Measurements from ENCODE around the gene CHRNB4. TPM values are rescaled to one million over a fixed set of nuclear protein-coding genes. Genes with fewer than 3 reads are reported as not detected.

The CHRNB4 gene
- total RNA-seq, 1 experiment from 2014 or later = 0.06 TPM

GRCh38 chr15:78651930-78652615 is 11.1 kb upstream of the CHRNB4 start:
- Histone ChIP-seq H3K9me3 (replicated peaks) (no peaks in the 10 kb centered on the region), H3K36me3 (no peaks in the 10 kb centered on the region), H3K4me3 (no peak overlapping the region), H3K27me3 (no peaks in the 10 kb centered on the region), H3K4me1 (no peaks in the 10 kb centered on the region), H3K27ac (no peak overlapping the region)
- DNase-seq = no peak

- Histone ChIP-seq H3K4me1 (no peaks in the 10 kb centered on the region), H3K27ac (no peak overlapping the region), H3K9me3 (replicated peaks) (no peaks in the 10 kb centered on the region), H3K4me3 (no peak overlapping the region), H3K27me3 (no peaks in the 10 kb centered on the region), H3K36me3 (no peaks in the 10 kb centered on the region)
- DNase-seq = no peak
Measured at GRCh38 chr15:78651007-78651406, 10.0 kb upstream of the CHRNB4 start.

- no peak overlapping the region for H3K4me3 ChIP-seq
- no peak overlapping the region for H3K27ac ChIP-seq
- no peaks in the 10 kb centered on the region for H3K4me1 ChIP-seq
Measured at GRCh38 chr15:78650022-78650421, 9.0 kb upstream of the CHRNB4 start.

GRCh38 chr15:78645009-78645408 is 4.0 kb upstream of the CHRNB4 start:
- DNase-seq = no peak
- Histone ChIP-seq H3K9me3 (replicated peaks) (no peaks in the 10 kb centered on the region), H3K4me1 (no peaks in the 10 kb centered on the region), H3K36me3 (no peaks in the 10 kb centered on the region), H3K27me3 (peaks cover 3% of the 10 kb centered on the region; the same call in 1 of the 2 replicates), H3K27ac (no peak overlapping the region), H3K4me3 (no peak overlapping the region)

More at GRCh38 chr15:78650022-78650421, 9.0 kb upstream of the CHRNB4 start:
- no peaks in the 10 kb centered on the region for H3K36me3 ChIP-seq
- DNase-seq = no peak
- H3K27me3 ChIP-seq = no peaks in the 10 kb centered on the region
- no peaks in the 10 kb centered on the region for H3K9me3 ChIP-seq (replicated peaks)

- DNase-seq = no peak
- no peaks in the 10 kb centered on the region for H3K4me1 ChIP-seq
- H3K9me3 ChIP-seq (replicated peaks) = no peaks in the 10 kb centered on the region
- H3K36me3 ChIP-seq = no peaks in the 10 kb centered on the region
- H3K27me3 ChIP-seq = peaks cover 4% of the 10 kb centered on the region; the same call in 1 of the 2 replicates
- no peak overlapping the region for H3K27ac ChIP-seq
- no peak overlapping the region for H3K4me3 ChIP-seq
Measured at GRCh38 chr15:78642331-78642730, 1.3 kb upstream of the CHRNB4 start.

GRCh38 chr15:78641749-78642275 is 802 bp upstream of the CHRNB4 start:
- Histone ChIP-seq H3K4me1 (no peaks in the 10 kb centered on the region), H3K4me3 (no peak overlapping the region), H3K9me3 (replicated peaks) (no peaks in the 10 kb centered on the region), H3K27ac (no peak overlapping the region), H3K27me3 (peaks cover 4% of the 10 kb centered on the region; the same call in 1 of the 2 replicates), H3K36me3 (no peaks in the 10 kb centered on the region)
- DNase-seq = no peak

GRCh38 chr15:78640527-78641101 is 396 bp downstream of the CHRNB4 start:
- Histone ChIP-seq H3K4me3 (peak overlapping the region; percentile 54), H3K4me1 (no peaks in the 10 kb centered on the region), H3K9me3 (replicated peaks) (no peaks in the 10 kb centered on the region), H3K36me3 (no peaks in the 10 kb centered on the region), H3K27me3 (peaks cover 4% of the 10 kb centered on the region; the same call in 1 of the 2 replicates), H3K27ac (no peak overlapping the region)
- DNase-seq = no peak

- H3K27me3 ChIP-seq = peaks cover 4% of the 10 kb centered on the region; the same call in 1 of the 2 replicates
- no peak overlapping the region for H3K27ac ChIP-seq
- no peaks in the 10 kb centered on the region for H3K9me3 ChIP-seq (replicated peaks)
- peak; percentile 69 to 84 for DNase-seq
- H3K4me3 ChIP-seq = no peak overlapping the region
- no peaks in the 10 kb centered on the region for H3K36me3 ChIP-seq
- no peaks in the 10 kb centered on the region for H3K4me1 ChIP-seq
Measured at GRCh38 chr15:78638658-78639314, 2.2 kb downstream of the CHRNB4 start.

GRCh38 chr15:78637776-78638435 is 3.1 kb downstream of the CHRNB4 start:
- Histone ChIP-seq H3K9me3 (replicated peaks) (no peaks in the 10 kb centered on the region; the same call in 1 of the 2 replicates), H3K4me3 (no peak overlapping the region), H3K27ac (no peak overlapping the region), H3K27me3 (peaks cover 4% of the 10 kb centered on the region; the same call in 1 of the 2 replicates), H3K4me1 (no peaks in the 10 kb centered on the region), H3K36me3 (no peaks in the 10 kb centered on the region)
- no peak for DNase-seq

- Histone ChIP-seq H3K27ac (no peak overlapping the region), H3K9me3 (replicated peaks) (no peaks in the 10 kb centered on the region; the same call in 1 of the 2 replicates), H3K4me1 (no peaks in the 10 kb centered on the region), H3K4me3 (no peak overlapping the region), H3K27me3 (peaks cover 4% of the 10 kb centered on the region; the same call in 1 of the 2 replicates), H3K36me3 (no peaks in the 10 kb centered on the region)
- no peak for DNase-seq
Measured at GRCh38 chr15:78636378-78636859, 4.6 kb downstream of the CHRNB4 start.

- H3K27ac ChIP-seq = no peak overlapping the region
- H3K9me3 ChIP-seq (replicated peaks) = no peaks in the 10 kb centered on the region; the same call in 1 of the 2 replicates
- H3K4me1 ChIP-seq = no peaks in the 10 kb centered on the region
- H3K27me3 ChIP-seq = 0 out of 2 replicates have a peak, but pooled peaks cover 4% of the 10 kb centered on the region
- no peak for DNase-seq
- H3K36me3 ChIP-seq = no peaks in the 10 kb centered on the region
- no peak overlapping the region for H3K4me3 ChIP-seq
Measured at GRCh38 chr15:78635346-78635745, 5.7 kb downstream of the CHRNB4 start.

- Histone ChIP-seq H3K4me1 (no peaks in the 10 kb centered on the region), H3K27ac (no peak overlapping the region), H3K36me3 (no peaks in the 10 kb centered on the region), H3K4me3 (no peak overlapping the region), H3K27me3 (no peaks in the 10 kb centered on the region), H3K9me3 (replicated peaks) (no peaks in the 10 kb centered on the region; the same call in 1 of the 2 replicates)
- DNase-seq = no peak
Measured at GRCh38 chr15:78634210-78635145, 6.5 kb downstream of the CHRNB4 start.

GRCh38 chr15:78633348-78633747 is 7.7 kb downstream of the CHRNB4 start:
- Histone ChIP-seq H3K4me3 (no peak overlapping the region), H3K27ac (no peak overlapping the region), H3K4me1 (no peaks in the 10 kb centered on the region), H3K27me3 (no peaks in the 10 kb centered on the region), H3K9me3 (replicated peaks) (no peaks in the 10 kb centered on the region; the same call in 1 of the 2 replicates), H3K36me3 (no peaks in the 10 kb centered on the region)
- no peak for DNase-seq
